HG02798 (cell line): ENCODE results near the gene IL3.

Experiments
- ATAC-seq: cut with Tn5 transposase; IDR thresholded peaks from one replicate; pipeline ENCODE4 v1.9.1; 2021; ENCODE audit warnings: mild to moderate bottlenecking; ENCODE audit not compliant: unreplicated experiment, poor library complexity

IL3 gene

DNA sequence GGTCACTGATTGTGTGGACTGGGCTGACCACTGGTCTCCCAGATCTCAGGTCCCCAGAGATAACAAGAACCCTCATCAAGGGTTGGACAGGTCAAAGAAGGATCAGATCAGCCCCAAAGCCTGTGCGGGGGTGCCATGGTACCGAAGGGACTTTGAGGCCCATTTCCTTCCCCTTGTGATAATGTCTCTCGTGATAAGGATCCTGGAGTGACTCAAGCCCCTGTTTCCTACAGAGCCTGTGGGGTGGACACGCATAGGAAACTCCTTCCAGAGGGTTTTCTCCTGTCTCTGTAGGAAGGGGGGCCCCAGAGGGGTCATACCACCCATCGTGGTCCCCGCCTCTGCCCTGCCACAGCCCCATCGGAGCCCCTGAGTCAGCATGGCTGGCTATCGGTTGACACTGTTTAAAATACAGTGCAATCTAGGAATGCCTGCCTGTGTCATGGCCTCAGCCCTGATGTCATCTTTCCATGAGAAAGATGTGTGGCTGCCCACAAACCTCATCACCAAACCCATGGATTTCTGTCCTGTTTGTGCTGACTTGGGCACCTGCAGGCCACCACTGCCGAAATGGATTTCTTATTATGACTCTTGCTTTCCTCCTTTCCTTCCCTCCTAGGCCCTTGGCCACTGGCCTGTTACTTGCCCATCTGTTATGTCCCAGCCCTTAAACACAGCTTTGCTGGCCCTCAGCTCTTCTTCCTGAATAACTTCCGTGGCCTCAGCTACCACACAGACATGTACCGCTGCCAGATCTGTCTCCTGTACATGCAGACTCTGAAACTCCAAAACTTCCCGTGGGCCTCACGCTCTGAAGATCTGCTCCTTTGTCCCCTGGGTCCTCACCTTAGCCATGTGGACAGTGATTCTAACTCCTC lies 10.2 kb downstream of the IL3 start:
- ATAC-seq = no peak

DNA sequence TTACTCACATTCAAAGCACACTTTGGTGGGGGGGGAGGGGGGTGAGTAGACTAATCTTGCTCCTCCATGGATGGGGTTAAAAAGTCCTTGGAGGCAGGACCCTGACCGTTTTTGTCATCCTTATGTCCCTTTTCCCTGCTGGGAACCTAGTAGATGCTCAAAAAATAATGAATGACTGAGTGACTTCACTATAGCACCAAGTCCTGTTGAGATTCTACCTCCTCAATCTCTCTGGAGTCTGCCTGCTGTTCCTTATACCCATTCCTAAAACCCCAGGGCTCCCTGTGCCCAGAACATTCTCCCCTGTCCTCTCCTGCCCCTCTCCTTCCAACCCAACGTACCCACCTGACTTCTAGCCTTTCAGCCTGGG lies 10.9 kb downstream of the IL3 start:
- ATAC-seq = no peak

GRCh38 chr5:132072070-132072469 lies 11.6 kb downstream of the IL3 start:
- no peak for ATAC-seq

DNA sequence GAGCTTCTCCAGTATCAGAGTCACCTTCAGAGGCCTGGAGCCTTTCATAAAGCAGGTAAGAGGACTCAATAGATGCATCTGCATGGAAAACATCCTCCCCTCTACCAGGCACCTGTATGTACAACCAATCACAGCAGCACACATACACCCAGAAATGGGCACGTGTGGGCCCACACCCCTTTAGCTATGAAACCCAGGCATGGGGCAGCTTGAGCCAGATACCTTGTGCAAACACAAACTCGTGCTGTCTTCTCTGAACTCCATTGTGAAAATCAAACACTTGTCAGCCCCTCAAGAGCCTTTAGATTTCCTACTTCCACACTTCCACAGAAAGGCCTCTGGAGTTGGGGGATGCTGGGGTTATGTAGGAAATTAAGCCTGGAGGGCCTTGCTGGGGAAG lies 12.1 kb downstream of the IL3 start:
- no peak for ATAC-seq

GRCh38 chr5:132073231-132074013 lies 13.0 kb downstream of the IL3 start, which contains the start of gene CSF2:
Gene CSF2 (plus strand): TSS chr5:132073789. CDS start chr5:132073824, 35 bp downstream.
- no peak for ATAC-seq

DNA sequence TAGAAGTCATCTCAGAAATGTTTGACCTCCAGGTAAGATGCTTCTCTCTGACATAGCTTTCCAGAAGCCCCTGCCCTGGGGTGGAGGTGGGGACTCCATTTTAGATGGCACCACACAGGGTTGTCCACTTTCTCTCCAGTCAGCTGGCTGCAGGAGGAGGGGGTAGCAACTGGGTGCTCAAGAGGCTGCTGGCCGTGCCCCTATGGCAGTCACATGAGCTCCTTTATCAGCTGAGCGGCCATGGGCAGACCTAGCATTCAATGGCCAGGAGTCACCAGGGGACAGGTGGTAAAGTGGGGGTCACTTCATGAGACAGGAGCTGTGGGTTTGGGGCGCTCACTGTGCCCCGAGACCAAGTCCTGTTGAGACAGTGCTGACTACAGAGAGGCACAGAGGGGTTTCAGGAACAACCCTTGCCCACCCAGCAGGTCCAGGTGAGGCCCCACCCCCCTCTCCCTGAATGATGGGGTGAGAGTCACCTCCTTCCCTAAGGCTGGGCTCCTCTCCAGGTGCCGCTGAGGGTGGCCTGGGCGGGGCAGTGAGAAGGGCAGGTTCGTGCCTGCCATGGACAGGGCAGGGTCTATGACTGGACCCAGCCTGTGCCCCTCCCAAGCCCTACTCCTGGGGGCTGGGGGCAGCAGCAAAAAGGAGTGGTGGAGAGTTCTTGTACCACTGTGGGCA lies 13.8 kb downstream of the IL3 start:
- ATAC-seq = no peak

- no peak for ATAC-seq
Observed at GRCh38 chr5:132074772-132075718, 14.6 kb downstream of the IL3 start.

GRCh38 chr5:132075719-132076077 lies 15.2 kb downstream of the IL3 start:
- ATAC-seq = no peak

- no peak for ATAC-seq
Observed at GRCh38 chr5:132076202-132076830, 15.9 kb downstream of the IL3 start.

GRCh38 chr5:132076983-132077382 lies 16.5 kb downstream of the IL3 start:
- no peak for ATAC-seq

DNA sequence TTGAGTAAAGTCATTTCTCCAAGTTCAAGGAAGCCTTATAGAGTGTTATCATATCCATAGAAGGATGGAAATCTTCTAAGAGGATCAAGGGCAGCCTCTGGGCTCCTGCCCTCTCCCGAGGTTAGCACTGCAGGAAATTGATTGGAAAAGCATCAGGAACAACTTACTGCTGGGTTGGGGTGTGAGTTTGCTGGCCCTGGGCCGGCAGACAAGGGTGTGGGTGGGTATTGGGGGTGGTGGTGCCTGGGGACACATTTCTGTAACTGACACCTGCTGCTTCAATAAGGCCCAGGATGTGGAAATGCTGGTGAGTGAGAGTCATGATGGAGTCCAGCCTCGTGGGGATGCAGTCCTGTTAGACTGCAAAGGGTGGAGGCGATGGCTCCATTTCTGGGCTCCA lies 18.6 kb downstream of the IL3 start:
- no peak for ATAC-seq

GRCh38 chr5:132079619-132080018 lies 19.2 kb downstream of the IL3 start:
- no peak for ATAC-seq

DNA sequence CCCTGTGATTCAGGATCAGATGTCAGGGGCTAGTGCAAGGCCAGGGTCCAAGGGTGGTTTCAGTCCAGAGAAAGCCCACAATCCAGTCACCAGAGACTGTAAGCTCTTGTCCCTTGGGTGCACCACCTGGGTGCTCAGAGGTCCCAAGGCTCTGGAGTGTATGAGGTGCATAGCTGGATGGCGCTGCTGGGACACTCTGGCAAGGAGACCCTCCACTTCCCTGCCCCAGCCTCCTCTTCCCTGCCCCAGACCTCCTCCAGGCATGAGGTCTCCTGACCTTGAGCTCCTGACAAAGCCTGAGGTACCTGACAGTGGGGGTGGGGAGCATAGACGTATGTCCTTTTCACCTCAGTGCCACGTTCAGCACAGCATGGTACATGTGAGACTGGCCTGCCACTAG lies 20.1 kb downstream of the IL3 start:
- ATAC-seq = no peak

DNA sequence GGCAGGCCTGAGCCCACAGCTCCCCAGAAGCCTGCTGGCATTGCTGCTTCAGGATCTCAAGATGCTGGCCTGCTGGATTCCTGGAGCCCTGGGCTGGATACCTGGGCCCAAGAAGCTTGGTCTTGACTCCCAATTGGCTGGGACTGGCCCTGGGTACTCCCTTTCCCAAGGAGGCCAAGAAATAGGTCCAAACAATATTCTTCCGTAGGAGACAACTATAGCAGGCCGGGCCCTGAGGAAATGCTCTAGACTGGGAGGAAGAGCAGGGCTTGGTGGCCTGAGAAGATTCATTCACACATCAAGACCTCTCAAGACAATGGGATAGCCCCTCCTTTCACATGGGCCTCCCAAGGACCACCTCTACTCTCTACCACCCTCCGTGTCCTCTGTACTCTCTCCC lies 21.0 kb downstream of the IL3 start:
- no peak for ATAC-seq

DNA sequence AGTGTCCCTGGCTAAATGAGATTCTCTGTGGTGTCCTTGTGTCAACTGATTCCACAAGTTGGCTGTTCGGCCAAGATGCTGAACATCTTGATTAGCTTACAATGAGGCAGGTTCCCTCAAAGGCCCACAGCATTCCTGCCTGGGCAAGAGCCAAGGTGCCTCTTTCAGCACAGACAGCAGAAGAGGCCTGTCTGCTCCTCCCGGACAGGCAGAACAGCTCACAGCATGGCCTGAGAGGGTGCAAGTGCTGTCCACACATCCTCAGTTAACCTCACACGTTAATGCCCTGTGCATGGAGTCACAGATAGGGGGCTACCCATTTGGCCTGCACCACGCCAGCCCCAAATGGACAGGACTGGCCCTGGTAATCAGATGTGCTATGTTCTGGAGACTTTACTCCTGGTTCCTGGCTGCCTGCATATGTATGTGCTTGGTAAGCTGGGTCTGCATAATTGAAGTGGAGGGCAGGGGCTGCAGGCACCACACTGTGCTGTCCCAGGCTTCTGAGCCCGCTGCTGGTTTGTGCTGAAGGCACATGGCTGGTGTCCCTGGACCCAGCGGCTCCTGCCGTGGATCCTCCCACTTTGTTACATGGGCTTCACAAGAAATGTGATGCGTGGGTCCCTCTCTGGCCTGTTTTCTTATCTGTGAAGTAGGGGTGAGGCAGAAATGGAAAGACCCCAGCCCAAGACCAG lies 22.0 kb downstream of the IL3 start:
- ATAC-seq = no peak

DNA sequence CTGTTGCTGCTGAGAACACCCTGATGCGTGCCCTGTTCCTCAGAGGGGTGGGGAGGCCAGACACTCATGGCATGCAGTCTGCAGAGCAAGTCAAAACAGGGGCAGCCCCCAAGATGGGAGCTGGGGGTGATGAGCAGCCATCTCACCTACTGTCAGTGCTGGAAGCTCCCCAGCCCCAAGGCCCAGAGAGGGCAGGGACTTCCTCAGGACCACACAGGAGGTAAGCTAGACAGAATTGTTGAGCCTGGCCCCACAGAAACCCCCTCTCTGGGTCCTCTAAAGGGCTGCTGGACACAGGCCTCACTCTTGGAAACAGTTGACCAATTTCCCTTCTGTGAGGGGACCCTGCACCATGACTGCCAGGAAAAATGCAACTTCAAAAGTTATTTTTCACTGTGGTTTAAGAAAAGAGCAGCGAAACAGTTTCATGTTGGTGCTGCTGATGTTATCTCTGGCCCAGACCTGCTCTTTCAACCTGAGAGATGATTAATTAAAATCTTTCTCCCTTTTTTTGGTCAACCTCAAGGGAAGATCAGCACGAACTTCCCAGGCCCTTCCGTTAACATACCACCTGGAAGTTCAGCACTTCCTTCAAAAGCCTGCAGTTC lies 22.7 kb downstream of the IL3 start:
- ATAC-seq = no peak

DNA sequence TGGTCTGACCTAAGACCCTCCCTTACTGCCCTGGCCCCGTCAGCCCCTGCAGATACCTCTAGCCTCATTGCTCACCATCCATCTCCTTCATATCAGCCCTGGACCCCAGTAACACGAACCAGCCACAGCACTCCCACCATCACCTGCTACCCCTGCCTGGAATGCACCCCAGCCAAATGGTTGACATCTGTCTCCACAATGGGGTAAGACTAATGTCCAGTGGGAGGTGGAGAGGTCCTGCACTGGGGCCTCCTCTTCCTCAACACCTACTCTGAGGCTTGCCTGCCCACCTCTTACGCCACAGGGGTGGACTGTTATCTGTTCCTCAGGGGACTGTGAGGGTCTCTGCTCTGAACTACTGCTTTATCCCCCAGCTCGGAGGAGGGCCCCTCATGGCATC lies 25.2 kb downstream of the IL3 start:
- no peak for ATAC-seq

DNA sequence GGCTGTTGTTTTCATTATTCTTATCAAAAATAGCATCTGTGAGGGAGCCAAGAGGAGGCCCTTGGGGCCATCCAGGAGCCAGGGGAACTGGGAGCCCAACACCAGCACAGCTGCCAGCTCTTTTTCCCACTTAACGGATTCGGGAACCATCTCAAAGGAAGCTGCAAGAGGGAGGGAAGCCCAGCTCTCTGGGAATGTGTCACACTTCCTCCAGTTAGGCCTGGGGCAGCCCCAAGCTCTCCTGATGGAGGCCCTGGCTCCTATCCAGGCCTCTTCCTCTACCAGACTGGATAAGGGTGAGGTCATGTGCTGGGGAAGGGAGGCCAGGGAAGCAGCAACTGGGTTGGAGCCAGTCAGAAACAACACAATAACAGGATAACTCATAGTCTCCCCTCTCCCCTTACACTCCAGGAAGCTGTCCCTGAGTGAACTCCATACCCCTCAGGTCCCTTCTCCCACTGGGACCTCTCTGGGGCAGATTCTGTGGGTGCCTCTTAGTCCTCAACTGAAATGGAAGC lies 25.9 kb downstream of the IL3 start:
- no peak for ATAC-seq
